ENCODE data around the gene HDDC2. TPM values are rescaled to one million over a fixed set of nuclear protein-coding genes. Genes with fewer than 3 reads are reported as not detected.

HDDC2 gene
- total RNA-seq, 1 experiment from 2014 or later = 95.6 TPM

DNA sequence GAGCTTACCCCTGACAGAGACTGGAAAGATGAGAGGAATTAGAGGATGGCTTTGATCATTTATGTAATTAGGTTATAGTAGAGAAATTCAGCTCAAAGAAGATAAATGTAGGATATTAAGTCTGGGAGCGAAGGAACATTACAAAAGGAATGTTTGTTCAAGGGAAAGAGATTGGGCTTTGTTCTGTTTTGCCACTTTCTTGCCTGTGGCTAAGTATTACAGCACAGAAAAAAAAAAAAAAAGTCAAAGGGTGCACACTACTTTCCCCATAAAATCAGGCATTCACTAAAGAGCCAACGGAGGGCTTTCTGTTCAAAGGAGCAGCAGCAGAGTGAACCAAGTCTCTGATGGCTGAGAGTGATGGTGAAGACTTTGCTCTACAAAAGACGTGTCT, 5.0 kb upstream of the HDDC2 start:
- no peak overlapping the region for H3K27ac ChIP-seq (ENCODE audit: low read depth, low read length)
- no peaks in the 10 kb centered on the region for H3K9me2 ChIP-seq (ENCODE audit: insufficient read depth)
- no peaks in the 10 kb centered on the region for H3K79me2 ChIP-seq (ENCODE audit: insufficient read depth, low read length)
- no peak overlapping the region for H3K4me2 ChIP-seq (ENCODE audit: low read length)
- ChIA-PET POLR2A (no interaction called here), CTCF (interaction anchor here (1.0 kb wide), 1 partner anchor 447 kb away, joined by 3 read pairs; no protein-coding TSS in a partner anchor), RAD21 (ENCODE audit: low non-redundant PET in 1 of 2, low total read pairs in 2 of 2, uncharacterized antibody in 2 of 2, unreplicated experiment in 2 of 2) (no interaction called here)
- TF ChIP-seq REST (IDR thresholded peaks at IDR 0.05; ENCODE audit: low read depth) = no peak
- TF ChIP-seq ZBTB33 (IDR thresholded peaks at IDR 0.05; ENCODE audit: extremely low read depth, insufficient replicate concordance, low read length) = no peak
- no peak for TF ChIP-seq POLR2A (IDR thresholded peaks at IDR 0.05; ENCODE audit: borderline replicate concordance, extremely low read depth, insufficient read depth, insufficient read length)
- TF ChIP-seq SIN3A (IDR thresholded peaks at IDR 0.05; ENCODE audit: low read depth) = no peak
- TF ChIP-seq SRF (IDR thresholded peaks at IDR 0.05; ENCODE audit: low read depth) = no peak
- TF ChIP-seq CTCF (IDR thresholded peaks at IDR 0.05 in 2 of 3, conservative IDR thresholded peaks at IDR 0.05 in 1 of 3; ENCODE audit: borderline replicate concordance in 1 of 3, insufficient read depth in 1 of 3, low read depth in 2 of 3, low read length in 2 of 3) = no peak
- TF ChIP-seq MAX (IDR thresholded peaks at IDR 0.05) = no peak
- no peak for TF ChIP-seq RAD21 (IDR thresholded peaks at IDR 0.05; ENCODE audit: low read depth)
- TF ChIP-seq ZNF274 (IDR thresholded peaks at IDR 0.05; ENCODE audit: low read depth, low read length) = no peak
- no peak overlapping the region for H3K4me3 ChIP-seq (replicated peaks in 1 of 2; ENCODE audit: low read depth in 1 of 2, low read length in 2 of 2)
- BruUV-seq (replicated peaks) = no TSS peak
- DNase-seq (ENCODE audit: low read depth, low spot score) (no peak), ATAC-seq (no peak)
- intact Hi-C loops (cut with micrococcal nuclease) = no loop called here
- H3K27me3 ChIP-seq (ENCODE audit: insufficient read depth, low read length) = no peaks in the 10 kb centered on the region
- no peaks in the 10 kb centered on the region for H4K20me1 ChIP-seq (ENCODE audit: insufficient read depth)
- peaks cover 0 to 5% of the 10 kb centered on the region in 2 experiments; a peak in 2 of 4 replicates for H3K4me1 ChIP-seq (ENCODE audit: control insufficient read depth in 1 of 2, insufficient read depth in 2 of 2, low read length in 2 of 2)
- H3K9me3 ChIP-seq (ENCODE audit: control insufficient read depth in 1 of 2, insufficient read depth in 1 of 2, low read depth in 1 of 2, low read length in 2 of 2) = no peaks in the 10 kb centered on the region
- no peaks in the 10 kb centered on the region for H3K36me3 ChIP-seq (ENCODE audit: control insufficient read depth in 1 of 2, insufficient read depth in 2 of 2, low read length in 2 of 2)
- H2AFZ ChIP-seq (ENCODE audit: low read depth, low read length, poor library complexity, severe bottlenecking) = no peak overlapping the region
- no peak overlapping the region for H3K9ac ChIP-seq (ENCODE audit: low read length)

Measured in HCT116 (cell line).